AG04450 (cell line): ENCODE results near the gene PGC. TPM values are rescaled to one million over a fixed set of nuclear protein-coding genes. Genes with fewer than 3 reads are reported as not detected.

Source experiments
- CTCF ChIA-PET: fragments of 300-600, 350-600 bp; formaldehyde crosslinking; extraction: SDS; loops from one replicate; lab custom pipeline; 2022; ENCODE audit warnings: antibody characterized with exemption, inconsistent platforms; lab: Charles Lee
- POLR2A ChIA-PET: fragments of 350-600 bp; formaldehyde crosslinking; extraction: SDS; loops from one replicate; lab custom pipeline; 2021; ENCODE audit warnings: antibody characterized with exemption, inconsistent platforms; lab: Yijun Ruan, JAX
- DNase-seq: peaks from one replicate; pipeline ENCODE4 v3.0.0-alpha.2; 2011; ENCODE audit warnings: low read depth, low spot score
- H3K27ac ChIP-seq: one replicate; pipeline ENCODE4 v1.5.1; 2012; ENCODE audit warnings: low read depth, low read length, control low read depth
- H3K27me3 ChIP-seq: one replicate; pipeline ENCODE4 v1.6.0; 2012; ENCODE audit warnings: low read length; ENCODE audit not compliant: control insufficient read depth, insufficient read depth
- H3K4me3 ChIP-seq: 2 replicates; pipeline ENCODE4 v1.5.1; 2011; ENCODE audit warnings: mild to moderate bottlenecking, low read depth, low read length, control low read depth
- H3K9me3 ChIP-seq: 2 replicates; pipeline ENCODE4 v1.5.1; 2012; ENCODE audit warnings: low read length; ENCODE audit not compliant: control insufficient read depth, insufficient read depth
- CTCF ChIP-seq: IDR thresholded peaks from 2 replicates; pipeline ENCODE4 v1.5.1; 2011; ENCODE audit warnings: low read depth, low read length, control low read depth, inconsistent platforms
- polyA plus RNA-seq: library from polyadenylated mRNA; depleted of rRNA; stranded (reverse); fragments of >200 nt; gene quantifications from 2 replicates; pipeline ENCODE4 v1.2.3, GENCODE V29; 2011

The PGC gene
- polyA plus RNA-seq, 1 experiment: not detected

- TF ChIP-seq CTCF: no peak
- Histone ChIP-seq H3K4me3 (no peak overlapping the region), H3K27me3 (peaks cover 32% of the 10 kb centered on the region), H3K9me3 (no peaks in the 10 kb centered on the region), H3K27ac (no peak overlapping the region)
- CTCF ChIA-PET: interaction anchor here (1.0 kb wide), 1 partner anchor 14 kb away, joined by 5 read pairs; the partner anchor contains the start of gene TFEB
- DNase-seq: no peak
- POLR2A ChIA-PET: no interaction called here
Measured at GRCh38 chr6:41750374-41750773, 3.2 kb upstream of the PGC start.

- H3K4me3 ChIP-seq: no peak overlapping the region
- no peak overlapping the region for H3K27ac ChIP-seq
- POLR2A ChIA-PET: no interaction called here
- no peaks in the 10 kb centered on the region for H3K9me3 ChIP-seq
- DNase-seq: no peak
- CTCF ChIA-PET: interaction anchor here (1.5 to 2.8 kb wide), 2 partner anchors 13 to 42 kb away, joined by 3 to 15 read pairs; partner anchors contain the start of gene TFEB
- H3K27me3 ChIP-seq: peaks cover 28% of the 10 kb centered on the region
- TF ChIP-seq CTCF: no peak
Measured at GRCh38 chr6:41748542-41748941, 1.3 kb upstream of the PGC start.

DNA sequence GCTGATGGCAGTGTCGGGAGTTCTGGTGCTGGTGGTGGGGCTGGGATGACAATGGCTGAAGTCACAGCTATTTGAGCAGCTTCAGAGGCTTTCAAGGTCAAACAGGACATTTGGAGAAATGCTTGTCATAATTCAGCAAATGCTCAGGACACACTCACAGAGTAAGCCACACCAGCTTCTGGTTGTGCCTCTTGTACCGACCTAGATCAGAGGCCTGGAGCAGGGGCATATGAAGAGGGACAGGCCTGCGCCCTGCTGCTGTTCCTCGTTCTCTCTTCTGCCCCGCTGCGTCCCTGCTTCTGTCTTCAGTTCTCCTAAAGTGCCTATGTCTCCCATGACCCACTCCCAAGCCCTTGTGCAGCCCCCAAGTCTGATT is 893 bp upstream of the PGC start:
- ChIA-PET CTCF (interaction anchor here (2.8 kb wide), 1 partner anchor 13 kb away, joined by 15 read pairs; the partner anchor contains the start of gene TFEB), POLR2A (no interaction called here)
- no peak for DNase-seq
- Histone ChIP-seq H3K27ac (no peak overlapping the region), H3K4me3 (no peak overlapping the region), H3K9me3 (no peaks in the 10 kb centered on the region), H3K27me3 (peaks cover 25% of the 10 kb centered on the region)
- TF ChIP-seq CTCF: no peak

- ChIA-PET CTCF (no interaction called here), POLR2A (interaction anchor here (0.7 kb wide), 1 partner anchor 1036 kb away, joined by 7 read pairs; no protein-coding TSS in a partner anchor)
- no peak for DNase-seq
- TF ChIP-seq CTCF: no peak
- no peak overlapping the region for H3K27ac ChIP-seq
- peaks cover 20% of the 10 kb centered on the region for H3K27me3 ChIP-seq
- no peak overlapping the region for H3K4me3 ChIP-seq
- no peaks in the 10 kb centered on the region for H3K9me3 ChIP-seq
Measured at GRCh38 chr6:41746107-41746506, 1.1 kb downstream of the PGC start.

- no peak for TF ChIP-seq CTCF
- Histone ChIP-seq H3K27ac (no peak overlapping the region), H3K27me3 (peaks cover 12% of the 10 kb centered on the region), H3K9me3 (no peaks in the 10 kb centered on the region), H3K4me3 (no peak overlapping the region)
- no peak for DNase-seq
- ChIA-PET POLR2A (no interaction called here), CTCF (no interaction called here)
Measured at GRCh38 chr6:41744236-41744787, 2.9 kb downstream of the PGC start.
